ENCODE measurements around the gene ARHGAP22. TPM values are rescaled to one million over a fixed set of nuclear protein-coding genes. Genes with fewer than 3 reads are reported as not detected.

ARHGAP22 gene
- total RNA-seq, 1 experiment from 2014 or later: 2.1 TPM

DNA sequence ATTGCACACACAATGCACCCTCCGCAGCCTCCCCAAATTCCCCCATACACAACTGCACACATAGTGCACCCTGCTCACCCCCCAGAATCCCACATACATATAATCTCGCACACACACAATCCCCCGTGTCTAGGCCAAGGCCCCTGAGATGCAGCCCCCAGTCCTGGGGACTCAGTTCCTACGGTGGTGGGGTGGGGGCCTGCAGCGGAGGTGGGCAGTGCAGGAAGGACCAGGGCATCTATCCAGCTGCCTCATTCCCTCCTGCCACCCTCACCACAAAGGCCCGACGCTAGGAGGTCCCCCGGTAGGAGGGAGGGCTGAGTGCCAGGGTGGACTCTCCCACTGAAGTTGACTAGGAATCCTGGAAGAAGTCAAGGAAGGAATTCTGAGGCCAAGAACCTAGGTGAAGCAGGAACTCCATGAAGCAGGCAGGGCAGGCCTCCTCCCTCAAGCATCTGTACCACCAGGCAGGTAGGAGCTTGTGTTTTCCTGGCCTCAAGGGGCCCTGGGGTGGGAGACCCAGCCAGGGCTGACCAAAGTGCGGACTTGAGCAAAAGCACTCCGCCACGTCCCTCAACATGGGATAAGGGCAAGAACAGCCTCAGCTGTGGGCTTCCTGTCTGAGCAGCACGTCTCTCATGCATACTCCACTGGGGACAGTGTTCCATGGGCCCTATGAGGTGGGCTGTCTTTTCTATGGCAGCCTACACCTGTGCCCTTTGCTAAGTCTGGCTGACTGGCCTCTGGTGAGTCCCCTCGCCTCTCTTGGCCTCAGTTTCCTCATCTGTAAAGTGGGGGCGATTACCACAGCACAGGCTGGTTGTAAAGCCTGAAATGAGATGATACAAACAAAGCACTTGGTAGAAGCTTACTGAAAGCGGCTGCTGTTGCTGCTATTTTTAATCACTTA lies 152.6 kb downstream of the ARHGAP22 start:
- no peak for DNase-seq (ENCODE audit: low spot score)

DNA sequence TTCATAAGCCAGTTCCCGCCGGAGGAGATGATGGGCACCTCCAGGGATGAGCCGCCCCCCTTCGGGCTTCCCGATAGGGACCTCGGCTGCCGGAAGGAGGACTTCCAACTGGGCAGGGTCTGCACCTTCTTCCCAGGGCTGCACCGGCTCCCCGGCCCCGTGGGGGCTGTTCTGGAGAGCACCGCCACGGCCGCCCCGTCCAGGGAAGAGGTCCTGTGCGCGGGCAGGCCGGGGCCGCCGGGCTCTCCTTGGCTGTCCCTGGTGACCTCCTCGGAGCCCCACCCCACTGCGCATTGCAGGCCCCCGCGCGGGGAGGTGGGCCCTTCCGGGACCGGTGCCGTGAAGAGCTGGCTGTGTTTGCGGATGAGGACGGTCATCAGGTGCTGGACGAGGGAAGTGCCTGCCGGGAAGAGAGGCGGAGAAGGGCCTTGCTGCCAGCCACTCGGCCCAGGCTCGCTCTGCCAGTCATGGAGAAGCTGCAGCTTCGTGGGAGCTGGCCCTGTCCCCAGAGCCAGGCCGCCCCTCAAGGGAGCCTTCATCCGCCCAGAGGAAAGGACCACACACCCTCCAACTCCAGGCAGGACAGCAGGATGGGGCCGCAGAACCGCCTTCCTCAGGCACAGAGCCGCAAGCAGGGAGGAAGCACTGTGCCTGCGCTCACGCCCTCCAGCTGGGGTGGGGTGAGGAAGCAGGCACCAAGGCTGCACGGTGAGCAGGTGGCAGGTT lies 154.0 kb downstream of the ARHGAP22 start:
- DNase-seq (ENCODE audit: low spot score): no peak

DNA sequence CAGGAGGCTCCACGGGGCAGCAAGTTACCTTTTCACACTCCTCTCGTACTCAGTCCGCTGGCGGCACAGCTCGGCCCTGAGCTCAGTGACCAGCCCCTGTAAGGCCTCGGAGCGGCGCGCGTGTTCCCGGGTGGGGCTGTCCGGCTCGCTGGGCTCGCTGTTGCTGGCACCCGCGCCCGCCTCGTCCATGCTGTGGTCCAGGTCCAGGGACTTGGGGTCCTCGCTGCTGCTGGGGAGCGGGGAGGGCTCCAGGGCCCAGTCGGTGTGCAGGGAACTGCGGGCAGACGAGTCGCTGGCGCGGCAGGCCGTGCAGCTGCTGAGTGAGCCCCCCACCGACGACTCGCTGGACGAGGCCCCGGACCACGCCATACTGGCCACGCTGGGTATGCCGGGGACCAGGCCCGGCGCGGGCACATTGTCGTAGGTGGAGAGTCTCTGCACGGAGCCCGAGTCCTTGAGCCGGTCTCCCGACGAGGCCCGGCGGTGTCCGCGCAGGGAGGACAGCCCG lies 154.6 kb downstream of the ARHGAP22 start:
- DNase-seq (ENCODE audit: low spot score): no peak

DNA sequence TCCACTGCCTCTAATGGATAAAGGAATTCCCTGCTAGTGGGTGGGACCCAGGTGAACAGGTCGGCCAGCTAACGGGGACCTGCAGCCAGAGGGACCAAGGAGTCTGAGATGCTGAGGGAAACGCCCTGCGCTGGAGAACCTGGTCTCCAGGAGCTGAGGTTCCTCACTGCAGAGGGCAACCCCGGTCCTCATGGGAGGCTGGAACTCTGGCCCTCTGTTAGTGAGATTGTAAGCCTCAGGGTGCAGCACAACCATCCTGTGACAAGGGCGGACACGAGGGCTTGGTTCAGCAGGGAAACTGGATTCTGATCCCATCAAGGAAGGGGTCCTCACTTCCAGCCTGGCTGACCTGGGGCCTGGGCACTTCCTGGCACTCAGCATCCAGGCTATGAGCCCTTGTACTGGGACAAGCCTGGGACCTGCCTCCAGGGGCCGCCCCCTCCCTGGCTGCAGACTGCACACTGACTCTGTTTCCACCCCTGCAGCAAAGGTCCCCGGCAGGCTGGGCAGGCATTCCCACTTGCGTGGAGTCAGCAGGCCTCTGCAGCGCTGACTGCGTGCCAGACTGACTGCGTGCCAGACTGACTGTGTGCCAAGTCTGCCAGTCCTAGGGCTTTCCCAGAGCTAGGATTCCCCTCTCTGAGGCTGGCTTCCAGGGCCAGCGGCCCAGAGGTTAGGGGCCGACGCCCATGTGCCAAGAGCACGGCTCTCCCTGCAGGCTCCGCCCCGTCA lies 155.2 kb downstream of the ARHGAP22 start:
- no peak for DNase-seq (ENCODE audit: low spot score)

DNA sequence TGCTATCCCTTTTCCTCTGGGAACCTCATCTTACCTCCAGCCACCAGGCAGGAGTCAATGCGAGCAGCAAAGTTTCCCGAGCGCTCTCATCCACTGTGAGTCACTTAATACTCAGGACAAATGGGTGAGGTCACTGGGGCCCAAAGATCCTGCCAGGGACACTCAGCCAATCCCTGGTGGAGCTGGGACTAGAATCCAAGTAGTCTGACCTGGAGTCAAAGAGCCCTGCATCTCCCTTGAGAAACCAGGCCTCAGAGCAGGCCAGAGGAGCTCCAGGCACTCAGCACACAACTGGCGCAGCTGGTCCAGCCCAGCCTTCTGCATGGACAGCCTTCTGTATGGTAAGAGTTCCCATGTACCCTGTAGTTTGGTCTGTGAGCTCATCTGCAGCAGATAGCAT lies 156.1 kb downstream of the ARHGAP22 start:
- DNase-seq (ENCODE audit: low spot score): no peak

DNA sequence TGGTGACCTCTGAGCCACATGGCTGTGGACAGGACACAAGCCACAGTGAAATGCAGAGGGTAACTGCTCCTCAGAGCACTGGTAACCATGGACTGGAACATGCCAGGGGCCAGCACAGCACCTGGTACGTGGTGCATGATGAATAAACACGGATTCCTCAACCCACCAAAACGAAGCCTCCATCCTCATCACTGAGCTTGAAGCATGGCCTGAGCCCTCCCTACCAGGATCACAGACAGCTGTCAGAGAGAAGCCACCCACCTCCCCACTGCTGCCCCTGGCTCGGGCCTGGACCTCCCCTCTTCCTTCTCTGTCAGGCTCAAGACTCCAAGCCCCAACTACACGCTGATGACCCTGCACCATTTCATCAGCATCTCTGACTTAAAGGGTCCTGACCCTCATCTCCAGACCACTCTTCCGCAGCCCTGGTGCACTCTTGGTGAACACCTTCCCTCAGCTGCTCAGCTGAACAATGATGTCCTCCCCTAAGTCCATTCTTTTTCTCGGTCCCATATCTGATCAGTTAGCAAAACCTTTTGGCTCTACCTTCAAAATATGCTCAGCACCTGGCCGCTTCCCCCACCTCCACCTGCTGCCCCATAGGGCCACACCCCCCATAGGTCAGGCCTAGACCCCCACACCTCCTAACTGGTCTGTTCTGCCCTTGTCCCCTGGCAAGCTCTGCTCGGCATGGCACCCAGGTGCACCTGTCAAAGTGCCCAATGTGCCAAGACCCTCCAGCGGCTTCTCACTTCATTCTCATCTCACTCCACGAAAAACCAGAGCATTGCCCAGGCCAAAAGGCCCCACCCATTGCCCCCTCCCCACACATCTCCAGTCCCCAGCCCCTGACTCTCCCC lies 157.3 kb downstream of the ARHGAP22 start:
- no peak for DNase-seq (ENCODE audit: low spot score)

DNA sequence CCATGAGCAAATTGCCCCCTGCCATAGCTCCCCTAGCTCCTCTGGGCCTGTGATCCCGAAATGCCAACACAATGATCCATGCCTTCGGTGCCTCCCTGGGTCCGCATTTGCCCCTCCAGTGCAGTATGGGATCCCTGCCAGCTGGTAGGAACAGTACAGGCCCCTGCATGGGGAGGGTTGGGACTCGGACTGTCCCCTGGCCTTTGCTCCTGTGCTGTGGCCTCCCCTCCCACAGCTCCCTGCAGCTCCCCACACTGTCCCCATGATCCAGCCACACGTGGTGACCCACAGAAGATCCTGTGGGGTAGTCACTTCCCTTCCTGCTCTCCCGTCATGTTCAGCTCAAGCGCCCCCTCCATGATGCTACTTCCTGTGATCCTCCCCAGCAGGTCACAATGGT lies 158.1 kb downstream of the ARHGAP22 start:
- DNase-seq (ENCODE audit: low spot score): no peak

DNA sequence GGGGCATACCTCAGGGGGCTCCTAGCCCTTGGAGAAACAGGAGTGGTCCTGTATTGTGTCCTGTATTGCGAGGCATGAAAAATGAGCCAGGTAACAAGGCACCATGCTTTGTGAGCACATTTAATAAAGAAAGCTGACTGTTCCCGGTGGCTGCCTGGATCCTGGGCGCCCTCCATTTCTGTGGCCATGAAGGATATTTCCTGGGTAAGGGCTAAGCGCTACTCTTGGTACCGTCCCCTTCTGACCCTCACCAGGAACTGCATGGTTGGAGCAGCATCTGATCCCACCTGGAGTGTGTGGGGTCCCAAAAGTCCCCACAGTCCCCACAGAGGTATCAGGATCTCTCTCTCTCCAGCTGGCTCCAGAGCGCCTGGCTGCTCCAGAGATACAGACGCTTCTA lies 158.9 kb downstream of the ARHGAP22 start:
- DNase-seq (ENCODE audit: low spot score): no peak

DNA sequence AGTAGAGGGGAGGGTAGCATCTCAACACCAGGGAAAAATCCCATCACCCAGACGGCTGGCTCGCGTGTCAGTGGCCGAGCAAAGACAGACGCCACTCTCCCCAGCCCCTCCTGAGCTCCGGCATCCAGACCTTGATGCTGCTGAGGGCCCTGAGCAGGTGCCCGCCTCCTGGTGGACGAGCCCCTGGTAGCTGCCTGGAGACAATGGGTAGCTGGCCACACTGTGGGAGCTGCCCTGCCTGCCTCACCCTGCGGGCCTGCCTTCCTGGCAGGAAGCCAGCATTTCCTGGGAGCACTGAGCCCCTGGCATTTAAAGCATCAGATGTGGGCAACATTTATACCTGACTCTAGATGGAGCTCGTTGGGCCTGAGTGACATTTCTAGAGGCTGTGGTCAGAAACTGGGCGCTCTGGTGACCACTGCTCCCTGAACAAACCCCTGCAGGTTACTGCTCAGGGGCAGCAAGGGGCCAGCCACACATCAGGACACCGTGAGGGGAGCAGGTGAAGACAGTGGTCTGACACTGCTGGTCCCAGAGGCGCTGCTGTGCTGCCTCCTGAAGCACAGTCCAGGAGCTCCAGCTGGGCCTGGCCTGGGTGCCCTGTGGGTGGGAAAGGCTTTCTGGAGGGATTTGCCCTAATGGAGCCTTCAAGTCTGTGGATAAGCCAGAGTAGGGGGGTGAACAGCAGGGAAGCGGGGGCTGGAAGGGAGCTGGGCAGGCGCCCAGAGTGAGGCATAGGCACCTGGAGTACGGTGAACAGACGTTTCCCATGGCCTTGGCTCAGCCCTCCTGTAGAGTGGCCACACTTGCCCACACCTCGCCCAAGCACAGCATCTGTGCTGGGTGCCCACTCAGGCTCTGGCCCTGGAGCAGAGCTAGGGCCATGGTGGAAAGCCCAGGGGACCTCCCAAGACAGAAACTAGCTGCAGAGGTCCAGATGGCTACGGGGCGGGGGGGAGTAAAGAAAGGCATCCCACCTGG lies 159.7 kb downstream of the ARHGAP22 start:
- DNase-seq (ENCODE audit: low spot score): no peak

DNA sequence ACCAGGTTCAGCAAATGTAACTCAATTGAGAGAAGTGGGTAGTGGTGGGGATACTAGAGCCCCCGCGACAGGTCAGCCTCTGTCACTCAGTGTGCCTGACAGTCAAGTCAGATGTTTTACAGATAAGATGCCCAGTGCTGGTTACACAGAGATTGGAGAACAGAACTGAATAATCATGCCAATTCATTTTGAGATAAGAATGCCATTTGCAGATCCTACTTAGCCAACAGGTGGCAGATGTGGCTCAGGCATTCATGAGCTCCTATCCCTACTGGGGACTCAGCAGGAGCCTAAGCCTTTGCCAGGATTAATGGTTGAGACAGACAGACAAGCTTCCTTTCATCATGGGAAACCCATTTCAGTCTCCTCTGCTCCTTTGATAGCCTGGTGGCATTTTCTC lies 160.6 kb downstream of the ARHGAP22 start:
- no peak for DNase-seq (ENCODE audit: low spot score)

DNA sequence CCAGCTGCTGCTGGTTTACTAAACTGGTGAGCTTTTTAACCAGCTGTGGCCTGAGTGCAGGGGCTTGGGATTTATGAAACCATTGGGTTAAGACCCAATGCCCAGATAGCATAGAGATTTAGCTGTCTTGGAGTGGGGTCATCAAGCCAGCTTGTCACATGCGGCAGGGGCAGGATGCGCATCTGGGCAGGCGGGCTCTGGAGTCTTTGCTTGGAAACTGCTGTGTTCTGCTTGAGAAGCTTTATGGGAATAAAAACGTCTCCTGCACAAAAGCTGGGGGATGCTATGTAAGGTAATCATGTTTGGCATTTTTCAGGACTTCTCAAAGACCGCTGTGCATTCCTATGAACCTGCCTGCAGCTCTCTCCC lies 162.1 kb downstream of the ARHGAP22 start:
- DNase-seq (ENCODE audit: low spot score): no peak

DNA sequence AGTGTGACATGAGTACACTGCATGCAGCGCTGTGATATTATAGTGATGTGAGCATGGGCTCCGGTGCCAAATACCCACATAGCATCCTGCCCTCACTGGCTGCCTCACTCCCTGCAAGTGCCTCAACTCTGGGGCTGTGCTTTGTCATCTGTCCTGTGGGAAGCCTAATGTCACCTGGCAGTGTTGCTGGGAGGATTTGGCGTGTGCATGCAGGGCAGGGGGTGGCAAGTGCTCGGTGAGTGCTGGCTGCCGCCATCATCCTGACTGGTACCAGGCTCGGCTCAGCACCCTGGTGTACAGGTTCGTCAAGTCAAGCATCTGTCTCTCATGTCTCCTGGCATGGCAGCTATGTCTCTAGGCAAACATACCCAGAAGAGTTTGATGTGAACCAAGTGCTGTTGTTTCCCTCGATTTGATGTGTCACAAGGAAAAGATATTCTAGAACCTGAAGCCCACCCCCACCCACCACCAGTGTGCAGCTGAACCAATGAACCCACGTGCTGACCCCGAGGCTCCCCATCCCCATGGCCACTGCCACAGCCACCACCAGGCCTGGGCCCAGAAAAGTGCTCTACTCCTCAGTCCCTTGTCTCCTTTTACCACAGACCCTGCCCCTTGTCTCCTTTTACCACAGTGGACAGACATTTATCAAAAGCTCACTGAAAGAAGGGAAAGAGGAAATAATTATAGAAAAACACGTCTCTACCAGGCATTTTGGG lies 162.6 kb downstream of the ARHGAP22 start:
- DNase-seq (ENCODE audit: low spot score): no peak

DNA sequence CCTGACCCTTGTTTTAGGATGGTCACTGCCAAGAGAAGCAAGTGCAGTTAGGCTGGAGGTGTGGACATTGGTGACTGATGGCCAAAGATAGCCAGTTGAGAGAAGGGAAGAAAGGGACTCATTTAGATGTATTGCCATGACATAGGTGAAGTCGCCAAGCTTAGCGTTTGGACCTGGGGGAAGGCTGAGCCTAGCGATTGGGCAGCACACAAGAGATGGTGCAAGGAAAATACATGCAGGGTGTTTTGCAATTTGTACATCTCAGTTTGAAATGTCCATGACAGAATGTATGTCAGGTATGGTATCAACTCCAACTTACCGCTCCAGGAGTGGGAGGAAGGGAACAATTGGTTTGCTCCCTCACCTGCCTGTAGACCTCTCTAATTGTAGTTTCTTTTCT lies 164.1 kb downstream of the ARHGAP22 start:
- DNase-seq (ENCODE audit: low spot score): no peak

DNA sequence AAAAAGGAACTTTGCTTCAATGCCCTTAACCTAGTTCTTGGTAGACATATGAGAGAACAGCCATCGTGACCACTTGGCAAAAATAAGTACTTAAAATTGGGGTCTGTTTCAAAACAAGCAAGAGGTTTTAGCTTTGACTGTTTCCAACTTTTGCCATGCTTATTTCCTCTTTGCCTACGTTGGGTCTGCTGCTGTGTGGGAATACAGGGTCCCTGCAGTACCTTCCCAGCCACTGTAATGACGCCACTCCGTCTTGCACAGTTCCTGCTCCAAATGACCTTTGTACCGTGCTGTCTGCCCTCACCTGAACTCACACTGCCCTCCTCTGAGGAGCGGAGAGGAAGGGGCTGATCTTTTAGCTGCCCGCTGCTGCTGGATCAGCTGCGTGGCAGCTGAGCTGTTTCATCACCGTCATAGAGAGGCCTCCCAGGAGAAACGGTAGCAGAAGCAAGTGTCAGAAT lies 165.3 kb downstream of the ARHGAP22 start:
- DNase-seq (ENCODE audit: low spot score): no peak

DNA sequence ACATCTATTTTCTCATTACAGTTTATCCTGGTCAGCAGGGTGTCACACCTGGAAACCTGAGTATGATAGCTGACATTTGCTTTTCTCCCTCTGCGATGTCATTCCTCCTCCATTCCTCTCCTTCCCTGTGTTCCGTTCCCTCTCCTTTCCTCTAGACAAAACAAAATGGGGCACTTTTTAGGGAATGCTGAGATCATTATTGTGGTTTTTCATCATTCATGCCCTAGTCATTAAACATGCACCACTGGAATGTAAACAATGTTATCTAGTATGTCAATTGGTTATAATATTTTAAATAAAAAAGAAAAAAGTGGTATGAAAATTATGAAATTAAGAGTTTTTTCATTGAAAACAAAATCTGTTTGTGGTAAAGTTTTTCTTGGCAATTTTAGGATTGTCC lies 165.8 kb downstream of the ARHGAP22 start:
- DNase-seq (ENCODE audit: low spot score): no peak

DNA sequence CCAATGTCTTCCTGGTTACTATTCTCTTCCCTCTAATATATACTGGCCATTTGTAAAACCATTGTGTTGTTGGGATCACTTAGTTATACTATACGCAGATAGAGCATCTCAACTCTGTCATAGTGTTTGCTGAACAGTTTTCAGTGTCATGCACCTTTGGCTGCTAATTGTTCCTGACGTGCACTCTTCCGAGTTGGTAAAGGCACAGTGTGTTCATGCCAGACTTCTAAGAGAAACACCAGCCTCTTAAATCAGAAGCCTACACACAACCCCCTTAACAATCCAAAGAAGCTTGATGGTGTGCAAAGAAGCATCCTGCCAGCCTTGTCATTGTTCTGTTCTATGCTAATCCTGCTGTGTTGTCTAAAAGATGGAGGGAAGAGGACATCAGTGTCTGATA lies 167.3 kb downstream of the ARHGAP22 start:
- DNase-seq (ENCODE audit: low spot score): no peak

DNA sequence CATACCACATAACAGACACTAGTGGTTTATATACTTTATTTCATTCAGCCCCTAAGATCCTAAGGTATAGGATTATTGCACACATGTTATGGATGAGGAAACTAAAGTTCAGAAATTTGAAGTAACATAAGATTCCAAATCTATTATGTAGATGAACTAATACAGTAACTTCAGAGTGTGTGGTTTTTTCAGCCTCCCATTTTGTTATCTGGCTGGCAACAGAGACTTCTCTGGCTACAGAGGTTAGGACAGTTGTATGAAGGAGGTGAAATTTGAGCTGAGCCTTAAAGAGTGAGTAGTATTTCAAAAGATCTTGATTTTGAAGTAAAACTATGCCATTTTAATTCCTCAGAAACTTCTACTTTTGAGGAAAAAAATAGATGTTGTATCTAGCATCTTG lies 173.0 kb downstream of the ARHGAP22 start:
- no peak for DNase-seq (ENCODE audit: low spot score)

DNA sequence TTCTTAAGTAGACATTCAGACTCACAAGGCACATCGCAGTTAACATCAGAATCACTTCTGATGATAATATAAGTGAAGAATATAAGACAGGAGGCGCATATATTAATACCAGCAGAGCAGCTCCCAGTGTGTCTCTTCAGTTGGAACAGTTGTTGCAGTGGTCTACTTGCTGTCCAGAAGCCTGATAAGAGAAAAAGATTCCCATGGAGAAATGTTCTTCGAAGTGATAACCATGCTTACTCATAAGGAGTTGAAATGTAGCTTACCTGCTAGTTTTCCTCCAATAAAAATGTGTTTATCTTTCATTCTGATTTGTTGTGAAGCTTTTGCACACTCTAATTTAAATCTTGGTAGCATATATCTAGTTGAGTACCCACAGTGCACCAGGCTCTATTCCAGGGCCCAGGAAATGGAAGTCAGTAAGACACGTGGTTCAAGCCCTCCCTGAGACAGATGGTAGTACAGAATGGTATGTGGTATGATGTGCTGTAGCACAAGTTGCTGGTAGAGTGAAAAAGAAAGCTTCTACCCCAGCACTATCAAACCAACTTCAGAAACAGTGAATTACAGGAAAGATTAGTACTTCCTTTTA lies 174.4 kb downstream of the ARHGAP22 start:
- no peak for DNase-seq (ENCODE audit: low spot score)

DNA sequence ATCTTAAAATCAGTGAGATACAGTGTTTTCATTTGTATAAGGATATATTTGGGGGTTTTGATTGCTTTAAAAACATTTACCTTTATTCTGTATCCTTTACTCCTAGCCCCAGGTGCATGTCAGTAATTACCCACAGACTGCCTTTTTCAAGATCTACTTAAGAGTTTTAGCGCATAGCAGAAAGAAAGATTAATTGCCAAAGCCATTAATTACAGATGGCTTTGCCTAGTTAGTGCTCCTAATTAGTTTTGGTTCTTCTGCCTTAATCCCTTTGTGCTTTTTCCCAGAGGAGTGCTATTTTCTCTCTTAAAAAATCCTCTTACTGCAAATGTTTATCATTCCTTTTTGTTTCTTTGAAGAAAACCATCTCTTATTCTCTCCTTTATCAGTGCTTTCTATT lies 175.6 kb downstream of the ARHGAP22 start:
- no peak for DNase-seq (ENCODE audit: low spot score)

All from H4 (cell line).